Keratinocyte (primary cell): ENCODE measurements around the gene CSHL1.
"Not testable (repeated sequence)": the region's sequence is repeated elsewhere in the genome, so short reads cannot be mapped to it uniquely, and the experiment has no call there.

Experiments
- CTCF ChIP-seq, 3 experiments: IDR thresholded peaks in 1 of 3; conservative IDR thresholded peaks in 1 of 3; optimal IDR thresholded peaks in 1 of 3; 2 replicates in 2 of 3; 3 replicates in 1 of 3; pipeline versions ENCODE3 to v1.5.1; 2011; ENCODE audit warnings: low read length in 3 of 3, mild to moderate bottlenecking in 3 of 3, moderate library complexity in 2 of 3, control low read depth in 1 of 3, inconsistent platforms in 1 of 3; ENCODE audit not compliant: insufficient read depth in 2 of 3; ENCODE audit errors: extremely low read depth in 1 of 3
- EZH2 ChIP-seq: IDR thresholded peaks from one replicate; pipeline ENCODE4 v1.6.1; 2012; ENCODE audit warnings: inconsistent platforms, mild to moderate bottlenecking, low read length, moderate library complexity

GRCh38 chr17:63873577-63873976 lies 37.5 kb downstream of the CSHL1 start, which contains the start of gene CSH2:
- not testable (repeated sequence) for TF ChIP-seq CTCF (optimal IDR thresholded peaks at IDR 0.05 in 1 of 3, IDR thresholded peaks at IDR 0.05 in 1 of 3, conservative IDR thresholded peaks at IDR 0.05 in 1 of 3; ENCODE audit: extremely low read depth in 1 of 3, insufficient read depth in 2 of 3, low read length in 3 of 3); EZH2
